ENCODE results near the gene ZC3H12C. TPM values are rescaled to one million over a fixed set of nuclear protein-coding genes. Genes with fewer than 3 reads are reported as not detected.

Gene ZC3H12C
- total RNA-seq, 3 donors from 2014 or later = 10.2 to 19.8 (median 13.2) TPM

- no peak for DNase-seq (ENCODE audit: low spot score in 2 of 2)
- no peaks in the 10 kb centered on the region for H3K4me1 ChIP-seq
- H3K27me3 ChIP-seq = no peaks in the 10 kb centered on the region
- H3K9me3 ChIP-seq = no peaks in the 10 kb centered on the region
- TF ChIP-seq POLR2AphosphoS5 (IDR thresholded peaks at IDR 0.05) (no peak), CTCF (IDR thresholded peaks at IDR 0.05) (no peak), POLR2A (IDR thresholded peaks at IDR 0.05) (no peak)
- no peak overlapping the region for H3K27ac ChIP-seq
- intact Hi-C loops (cut with DNase I; ENCODE audit: low total_unique reads) = no loop called here
- H3K36me3 ChIP-seq = no peaks in the 10 kb centered on the region
- H3K4me3 ChIP-seq = no peak overlapping the region
Observed at GRCh38 chr11:110131386-110132123, 38.4 kb downstream of the ZC3H12C start.

GRCh38 chr11:110133160-110133559 lies 40.0 kb downstream of the ZC3H12C start:
- TF ChIP-seq CTCF (IDR thresholded peaks at IDR 0.05) (no peak), POLR2AphosphoS5 (IDR thresholded peaks at IDR 0.05) (no peak), POLR2A (IDR thresholded peaks at IDR 0.05) (no peak)

GRCh38 chr11:110134110-110134509 lies 40.9 kb downstream of the ZC3H12C start:
- no peaks in the 10 kb centered on the region for H3K4me1 ChIP-seq
- intact Hi-C loops (cut with DNase I; ENCODE audit: low total_unique reads) = no loop called here
- TF ChIP-seq POLR2AphosphoS5 (IDR thresholded peaks at IDR 0.05) = no peak
- TF ChIP-seq POLR2A (IDR thresholded peaks at IDR 0.05) = no peak
- TF ChIP-seq CTCF (IDR thresholded peaks at IDR 0.05) = no peak

More at GRCh38 chr11:110133160-110133559, 40.0 kb downstream of the ZC3H12C start:
- DNase-seq (ENCODE audit: low spot score in 2 of 2) = no peak
- intact Hi-C loops (cut with DNase I; ENCODE audit: low total_unique reads) = no loop called here
- Histone ChIP-seq H3K27ac (no peak overlapping the region), H3K4me3 (no peak overlapping the region), H3K4me1 (no peaks in the 10 kb centered on the region), H3K27me3 (no peaks in the 10 kb centered on the region), H3K9me3 (no peaks in the 10 kb centered on the region), H3K36me3 (no peaks in the 10 kb centered on the region)

GRCh38 chr11:110141812-110142211 lies 48.6 kb downstream of the ZC3H12C start:
- no peaks in the 10 kb centered on the region for H3K36me3 ChIP-seq
- no peaks in the 10 kb centered on the region for H3K27me3 ChIP-seq
- intact Hi-C loops (cut with DNase I; ENCODE audit: low total_unique reads) = no loop called here
- no peak for DNase-seq (ENCODE audit: low spot score in 2 of 2)
- no peak overlapping the region for H3K4me3 ChIP-seq
- no peak overlapping the region for H3K27ac ChIP-seq
- no peak for TF ChIP-seq CTCF (IDR thresholded peaks at IDR 0.05)
- TF ChIP-seq POLR2AphosphoS5 (IDR thresholded peaks at IDR 0.05) = no peak
- no peak for TF ChIP-seq POLR2A (IDR thresholded peaks at IDR 0.05)
- H3K9me3 ChIP-seq = no peaks in the 10 kb centered on the region
- H3K4me1 ChIP-seq = no peaks in the 10 kb centered on the region

More at GRCh38 chr11:110134110-110134509, 40.9 kb downstream of the ZC3H12C start:
- H3K36me3 ChIP-seq = no peaks in the 10 kb centered on the region
- no peak overlapping the region for H3K4me3 ChIP-seq
- DNase-seq (ENCODE audit: low spot score in 2 of 2) = no peak
- H3K27me3 ChIP-seq = no peaks in the 10 kb centered on the region
- H3K27ac ChIP-seq = no peak overlapping the region
- H3K9me3 ChIP-seq = no peaks in the 10 kb centered on the region

GRCh38 chr11:110147962-110148709 lies 54.9 kb downstream of the ZC3H12C start:
- H3K27me3 ChIP-seq = no peaks in the 10 kb centered on the region
- TF ChIP-seq POLR2AphosphoS5 (IDR thresholded peaks at IDR 0.05) = no peak
- H3K4me1 ChIP-seq = no peaks in the 10 kb centered on the region
- H3K4me3 ChIP-seq = no peak overlapping the region
- no peak overlapping the region for H3K27ac ChIP-seq
- H3K36me3 ChIP-seq = no peaks in the 10 kb centered on the region
- no peak for DNase-seq (ENCODE audit: low spot score in 2 of 2)
- intact Hi-C loops (cut with DNase I; ENCODE audit: low total_unique reads) = no loop called here
- no peaks in the 10 kb centered on the region for H3K9me3 ChIP-seq
